GM18511 (cell line): ENCODE data around the gene AUTS2.

Experiments used
- ATAC-seq: cut with Tn5 transposase; IDR thresholded peaks from one replicate; pipeline ENCODE4 v1.9.1; 2021; ENCODE audit warnings: mild to moderate bottlenecking, moderate library complexity; ENCODE audit not compliant: unreplicated experiment

AUTS2 gene

DNA sequence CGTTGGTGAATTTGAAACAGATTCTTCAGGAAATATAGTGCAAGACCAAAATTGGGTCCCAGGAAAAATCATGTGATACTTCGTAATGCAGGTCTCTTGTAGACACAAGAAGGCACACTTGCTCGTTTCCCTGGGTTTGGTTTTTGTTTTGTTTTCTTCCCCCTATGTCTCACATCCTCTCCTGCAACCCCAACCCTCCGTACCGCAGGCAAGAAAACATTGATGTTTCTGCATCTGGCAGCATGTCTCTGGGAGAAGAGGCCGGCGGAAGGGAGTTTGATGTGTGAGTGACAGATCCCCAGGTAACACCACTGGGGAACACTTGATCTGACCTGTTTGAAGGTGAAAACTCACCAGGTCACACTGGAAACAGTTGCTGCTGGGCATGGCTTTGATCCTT, 718.5 kb downstream of the AUTS2 start:
- no peak for ATAC-seq

DNA sequence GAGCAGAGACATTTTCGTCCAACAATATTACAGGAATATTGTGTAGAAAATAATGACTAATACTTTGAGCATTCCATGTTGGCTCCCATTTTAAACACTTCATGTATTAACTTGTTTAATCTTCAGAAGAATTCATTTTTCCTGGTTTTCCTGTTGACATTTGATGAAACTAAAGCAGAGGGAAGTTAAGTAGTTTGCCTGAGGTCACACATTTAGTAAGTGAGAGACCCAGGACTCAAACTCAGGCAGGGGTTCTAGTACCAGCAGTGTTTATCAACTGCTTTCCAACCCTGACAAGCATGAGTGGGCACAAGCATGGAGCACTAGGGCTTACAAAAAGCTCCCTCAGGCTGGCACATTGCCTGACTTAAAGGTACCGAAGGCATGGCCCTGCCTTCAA, 719.1 kb downstream of the AUTS2 start:
- no peak for ATAC-seq

DNA sequence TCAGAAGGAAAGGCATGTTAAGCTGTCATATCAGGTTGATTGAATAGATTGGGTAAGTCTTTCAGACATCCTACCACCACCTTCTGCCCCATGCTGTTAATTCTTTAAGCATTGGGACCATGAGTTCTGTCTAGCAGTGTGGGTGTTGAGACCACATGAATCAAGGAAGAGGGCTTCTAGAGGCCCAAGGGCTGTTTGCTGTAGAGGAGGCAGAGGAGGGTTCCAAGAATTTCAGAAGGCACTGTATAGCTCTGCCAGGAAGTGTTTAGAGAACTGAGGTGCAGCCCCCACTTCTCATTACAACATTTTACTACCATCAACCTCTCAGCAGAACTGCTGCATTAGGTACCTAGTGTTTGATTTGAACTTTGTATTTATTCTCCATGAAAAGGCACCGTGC, 720.2 kb downstream of the AUTS2 start:
- no peak for ATAC-seq

DNA sequence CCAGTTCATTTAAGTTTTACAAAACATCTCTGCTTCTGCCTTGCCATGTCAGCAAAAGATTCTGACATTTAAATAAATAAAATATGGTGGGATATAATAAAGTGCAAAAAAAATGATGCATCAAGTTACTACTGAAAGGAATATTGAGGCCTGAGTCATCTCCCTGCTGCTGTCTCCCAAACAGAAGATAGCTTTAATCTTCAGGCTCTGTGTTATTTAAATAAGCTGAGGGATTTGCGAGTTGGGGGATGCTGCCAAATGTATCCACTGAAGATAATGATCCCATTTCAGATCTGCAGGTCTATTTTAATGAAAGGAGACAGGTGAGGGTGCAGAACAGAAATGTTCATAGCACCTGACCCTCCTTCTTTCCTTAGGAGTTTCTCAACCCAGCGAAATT, 720.8 kb downstream of the AUTS2 start:
- ATAC-seq = no peak

DNA sequence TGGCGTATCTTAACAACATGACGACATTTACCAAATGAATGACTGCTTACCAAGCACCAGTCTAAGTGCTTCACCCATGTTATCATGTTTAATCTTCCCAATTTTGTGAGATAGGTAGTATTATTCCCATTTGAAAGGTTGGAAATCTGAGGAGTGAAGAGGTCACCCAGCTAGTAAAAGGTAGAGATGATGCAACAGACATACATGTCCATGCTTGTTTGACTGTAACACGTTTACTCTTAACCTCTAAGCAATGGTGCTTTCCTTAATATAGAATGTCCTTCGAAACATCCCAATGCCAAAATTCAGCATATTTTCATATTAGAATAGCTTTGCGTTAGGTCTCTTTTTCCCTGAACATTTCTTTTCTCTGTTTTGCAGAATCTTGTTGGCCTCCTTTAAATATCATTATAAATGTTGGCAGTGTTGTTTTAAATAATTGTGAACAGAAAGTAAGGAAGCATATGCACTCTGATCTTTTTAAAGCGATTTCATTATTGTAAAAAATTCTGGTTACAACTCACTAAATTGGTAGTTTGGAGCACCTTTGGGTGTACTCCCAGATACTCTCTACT, 722.8 kb downstream of the AUTS2 start:
- ATAC-seq = no peak

DNA sequence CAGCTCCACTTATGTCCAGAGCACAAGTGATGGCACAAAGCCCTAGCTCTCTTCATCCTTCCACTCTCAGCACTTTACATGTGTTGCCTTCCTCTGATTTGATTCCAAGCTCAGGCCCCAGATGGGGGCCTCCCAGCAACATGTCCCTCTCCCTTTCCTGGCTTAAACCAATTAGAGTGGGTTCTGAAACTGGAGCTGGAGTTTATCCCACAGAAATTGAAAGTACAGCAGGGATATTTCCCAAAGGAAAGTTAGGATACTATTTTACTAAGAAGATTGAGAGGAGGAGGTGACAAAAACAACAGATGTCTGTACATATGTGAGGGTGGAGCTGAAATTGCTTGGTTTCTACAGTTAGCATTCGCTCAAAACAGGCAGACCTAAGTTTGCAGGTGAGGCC, 724.6 kb downstream of the AUTS2 start:
- no peak for ATAC-seq

DNA sequence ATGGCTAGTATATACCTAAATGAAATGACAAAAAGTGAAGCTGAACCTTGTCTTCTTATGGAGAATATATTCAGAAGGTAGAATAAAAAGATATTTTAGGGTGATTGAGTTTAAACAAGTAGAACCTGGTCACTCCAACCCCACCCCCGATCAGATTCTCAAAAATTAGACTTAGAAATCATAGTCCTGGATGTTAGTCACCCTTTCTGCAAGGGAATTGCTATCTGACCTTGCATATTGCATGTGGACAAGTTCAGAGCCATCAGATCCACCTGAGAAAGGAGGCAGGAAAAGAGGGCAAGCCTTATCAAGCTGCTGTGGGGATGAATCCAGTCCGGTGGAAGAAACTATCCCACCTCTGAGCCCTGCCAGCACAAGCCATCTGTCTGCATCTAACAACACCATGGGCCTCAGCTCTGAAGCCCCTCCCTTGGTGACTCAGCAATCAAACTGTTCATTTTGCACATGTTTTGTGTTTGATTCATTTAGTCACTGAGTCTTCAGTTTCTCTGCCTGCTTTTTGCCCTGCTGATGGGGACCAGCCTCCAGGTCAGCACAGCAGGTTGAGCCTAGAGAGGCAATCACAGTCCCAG, 727.3 kb downstream of the AUTS2 start:
- ATAC-seq = no peak

DNA sequence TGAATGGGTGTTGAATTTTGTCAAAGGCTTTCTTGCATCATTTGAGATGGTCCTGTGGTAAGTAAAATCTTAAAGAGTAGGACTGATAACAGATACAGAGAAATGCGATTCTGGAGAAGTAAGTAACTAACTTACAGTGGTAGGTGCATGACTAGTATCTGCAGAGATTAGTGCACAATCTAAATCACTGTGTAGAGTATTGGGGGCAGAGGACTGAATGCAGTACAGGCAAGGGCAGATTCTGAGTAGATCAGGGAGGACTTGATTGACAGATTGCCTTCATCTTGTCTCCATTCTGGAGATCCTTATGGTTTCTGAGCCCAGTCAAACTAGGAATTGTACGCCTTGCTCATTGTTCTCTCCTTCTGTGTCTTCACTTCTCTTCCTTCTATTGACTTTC, 736.0 kb downstream of the AUTS2 start:
- ATAC-seq = no peak

DNA sequence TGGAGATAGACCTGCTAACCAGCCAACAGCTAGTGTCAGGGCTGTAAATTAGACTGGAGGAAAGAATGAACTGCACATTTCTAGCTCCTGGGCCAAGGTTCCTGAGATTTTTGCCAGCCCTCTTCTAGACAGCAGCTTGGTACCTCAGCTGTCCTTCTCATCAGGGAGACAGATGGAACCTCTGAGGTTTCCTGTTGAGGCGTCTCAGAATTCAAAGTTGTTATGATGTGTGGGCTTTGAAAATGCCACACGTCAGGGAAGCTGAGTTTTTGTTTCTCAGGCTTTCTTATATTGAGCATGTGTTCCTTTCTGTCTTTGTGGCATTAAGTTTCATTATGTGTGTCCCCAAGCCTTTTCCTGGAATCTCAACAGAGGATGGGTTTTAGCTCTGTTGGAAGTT, 736.6 kb downstream of the AUTS2 start:
- ATAC-seq = no peak

DNA sequence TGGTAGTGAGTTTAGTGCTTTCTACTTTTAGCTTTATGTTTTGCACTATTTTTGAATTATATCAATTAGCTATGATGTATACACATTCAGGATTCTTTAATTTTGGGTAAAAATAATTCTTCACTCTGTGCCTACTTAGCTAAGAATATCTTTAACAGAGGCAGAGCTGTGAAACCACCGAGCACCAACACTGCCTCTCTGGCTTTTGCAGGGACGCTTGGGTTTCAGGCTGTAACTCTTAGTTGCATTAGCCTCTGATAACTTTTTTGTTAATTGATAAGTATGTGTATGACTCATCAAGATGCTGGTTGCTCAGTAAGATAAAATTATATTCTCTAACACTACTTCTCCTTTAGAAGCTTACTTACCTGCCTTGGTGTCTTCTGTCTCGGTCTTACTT, 738.3 kb downstream of the AUTS2 start:
- no peak for ATAC-seq

DNA sequence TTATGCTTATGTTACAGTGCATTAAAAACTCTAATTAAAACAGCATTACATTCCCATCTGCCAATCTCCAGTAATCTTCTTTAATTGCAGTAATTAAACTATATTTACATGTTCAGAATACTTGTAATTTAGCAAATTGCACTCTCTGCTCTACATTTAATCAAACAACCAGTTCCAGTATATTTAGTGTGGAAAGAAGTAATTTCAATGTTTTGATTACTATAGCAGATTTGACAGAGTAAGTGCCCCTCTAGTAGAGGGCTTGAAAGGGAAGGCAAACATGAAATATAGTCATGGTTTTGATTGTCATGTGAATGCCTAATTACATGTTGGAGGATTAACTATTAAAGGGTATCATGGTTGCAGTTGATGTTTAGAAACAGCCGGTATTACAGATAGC, 739.7 kb downstream of the AUTS2 start:
- no peak for ATAC-seq

DNA sequence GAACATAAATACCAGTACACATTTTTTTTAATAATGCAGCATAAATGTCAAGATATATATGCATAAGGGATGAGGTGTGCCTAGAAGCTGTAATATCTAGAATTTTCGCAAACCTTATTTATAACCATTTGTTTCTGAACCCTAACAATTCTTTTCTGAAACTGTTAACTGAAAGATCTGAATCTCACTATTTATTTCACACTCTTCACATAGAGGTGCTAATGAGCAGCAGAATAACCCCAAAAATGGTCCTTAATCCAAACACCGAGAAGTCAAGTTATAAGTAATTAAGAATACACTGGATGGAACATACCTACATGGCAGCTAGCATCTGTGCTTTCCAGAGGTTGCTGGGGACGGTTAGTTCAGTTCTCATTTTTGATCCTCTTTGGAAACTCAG, 742.0 kb downstream of the AUTS2 start:
- ATAC-seq = no peak

DNA sequence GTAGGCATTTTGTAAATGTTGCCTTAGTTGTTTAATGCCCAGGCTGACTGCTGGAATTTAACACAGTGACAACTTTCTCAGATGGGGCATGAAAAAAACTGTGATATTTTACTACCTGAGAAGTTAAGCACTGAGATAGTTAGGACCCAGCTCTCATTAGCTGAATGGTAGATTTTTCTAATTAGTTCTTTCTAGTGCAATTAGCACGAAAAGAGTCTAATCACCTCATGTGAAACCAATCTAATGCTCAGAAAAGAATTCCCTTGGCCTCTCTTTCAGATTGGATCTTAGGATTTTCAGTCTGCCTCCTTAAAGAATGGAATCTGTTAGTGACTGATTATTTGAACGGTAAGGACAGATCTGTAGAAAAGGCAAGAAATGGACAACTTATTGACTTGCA, 743.2 kb downstream of the AUTS2 start:
- ATAC-seq = no peak

DNA sequence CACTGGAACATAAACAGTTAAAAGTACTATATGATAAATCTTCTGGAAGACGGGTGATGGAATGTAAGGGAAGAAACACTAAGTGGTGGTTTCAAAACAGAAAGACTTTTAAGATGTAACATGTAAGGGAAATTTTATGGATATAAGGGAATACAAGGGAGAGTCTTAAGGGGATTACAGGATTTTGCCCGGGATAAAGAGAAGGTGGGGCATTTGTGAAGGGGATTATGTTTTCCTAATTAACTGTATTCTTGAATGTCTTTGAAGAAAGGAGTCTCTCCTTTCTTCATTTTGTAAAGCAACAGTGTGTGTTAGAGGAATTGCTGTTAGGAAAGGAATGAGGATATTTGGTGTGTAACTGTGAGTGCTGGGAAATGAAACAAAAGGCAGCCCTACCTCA, 745.2 kb downstream of the AUTS2 start:
- no peak for ATAC-seq

DNA sequence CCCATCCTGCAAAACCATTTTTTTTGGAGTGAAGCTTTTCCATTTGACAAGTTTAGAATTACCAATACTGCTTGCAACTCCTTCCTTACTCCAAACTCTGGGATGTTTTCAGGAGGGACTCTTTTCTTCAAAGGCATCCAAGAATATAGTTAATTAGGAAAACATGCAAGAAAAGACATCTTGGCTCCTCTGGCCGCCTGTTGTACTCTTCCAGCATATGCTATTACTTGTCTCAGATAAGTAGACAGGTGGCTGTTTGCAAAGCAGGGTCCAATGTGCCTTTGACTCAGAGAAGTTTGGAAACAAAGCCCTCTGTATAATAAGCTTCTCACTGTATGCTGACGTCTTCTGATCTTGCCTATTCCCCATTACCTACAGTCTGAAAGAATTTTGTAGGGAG, 746.5 kb downstream of the AUTS2 start:
- ATAC-seq = no peak

DNA sequence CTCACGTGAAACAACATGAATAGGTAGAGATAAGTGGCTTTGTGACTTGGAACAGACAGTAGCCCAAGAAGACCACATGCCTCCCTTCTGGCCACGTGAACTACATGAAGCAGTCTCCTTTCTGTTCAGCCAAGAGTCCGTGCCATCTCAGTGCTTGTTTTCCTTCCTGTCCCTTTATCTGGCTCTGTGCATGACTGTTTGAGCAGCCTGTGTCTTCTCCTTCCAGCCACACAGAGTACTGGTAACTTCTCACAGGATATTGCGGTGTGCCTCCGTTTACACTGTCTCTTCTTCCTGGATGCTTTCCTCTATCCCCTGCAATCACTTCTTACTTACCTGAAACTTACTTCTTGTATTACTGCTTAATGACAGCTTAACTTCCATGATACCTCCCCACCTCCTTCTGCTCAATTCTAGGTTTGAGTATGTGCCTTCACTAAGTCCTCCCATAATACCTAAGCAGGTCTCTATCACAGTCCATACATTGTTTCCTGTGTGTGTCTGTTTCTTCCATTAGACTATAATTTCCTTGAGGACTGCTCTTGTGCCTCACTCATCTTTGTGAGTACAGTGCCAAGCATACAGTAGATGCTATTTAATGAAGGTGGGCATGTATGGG, 748.7 kb downstream of the AUTS2 start:
- ATAC-seq = no peak

DNA sequence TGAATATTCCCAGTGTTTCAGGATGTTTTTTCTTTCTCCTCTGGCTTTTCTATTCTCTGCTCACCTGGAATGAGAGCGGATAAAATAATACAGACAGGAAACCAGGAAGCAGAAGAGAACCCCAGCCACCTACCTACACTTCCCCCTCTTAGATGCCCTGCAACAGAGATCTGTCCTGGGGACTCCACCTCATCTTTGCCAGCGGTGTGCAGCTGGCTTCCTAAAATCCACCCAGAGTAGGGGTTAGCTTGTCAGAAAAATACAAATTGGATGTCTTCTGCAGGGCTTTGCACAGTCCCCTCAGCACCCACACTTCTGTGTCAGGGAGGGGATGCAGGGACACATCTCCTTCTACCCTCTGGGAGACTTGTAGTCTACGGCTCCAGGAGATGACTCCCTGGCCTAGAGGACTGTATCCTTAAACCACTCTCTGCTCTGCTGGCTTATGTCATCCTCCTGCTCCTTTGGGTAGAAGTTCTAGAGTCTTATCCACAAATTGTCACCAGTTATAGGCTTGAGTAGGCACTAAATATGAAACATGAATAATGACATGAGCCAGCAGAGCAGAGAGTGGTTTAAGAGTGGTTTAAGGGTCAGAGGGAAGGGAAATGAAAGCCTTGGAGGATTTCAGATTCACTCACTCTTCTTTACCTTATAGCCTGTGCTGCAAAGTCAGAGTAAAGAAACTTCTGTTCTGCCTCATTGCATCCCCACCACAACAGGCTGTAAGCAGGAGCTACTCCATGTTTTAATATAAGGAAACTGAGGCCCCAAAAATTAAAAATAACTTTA, 749.4 kb downstream of the AUTS2 start:
- peak; percentile 98 for ATAC-seq

DNA sequence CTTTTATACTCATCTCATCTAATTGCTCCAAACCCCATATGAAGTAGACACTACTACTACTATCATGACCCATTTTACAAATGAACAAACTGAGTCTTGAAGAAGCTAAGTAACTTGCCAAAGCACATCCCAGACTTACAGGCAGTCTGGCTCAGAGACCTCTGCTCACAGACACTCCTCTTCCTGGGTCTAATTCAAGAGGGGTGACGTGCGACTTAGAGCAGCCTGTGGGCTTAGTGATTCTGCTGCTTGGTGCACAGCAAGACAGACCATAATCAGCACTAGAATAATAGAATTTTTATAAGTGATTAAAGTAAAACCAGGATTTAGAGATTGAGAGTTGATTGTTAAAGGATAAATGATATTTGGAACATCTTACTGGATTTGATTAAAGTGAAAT, 750.8 kb downstream of the AUTS2 start:
- no peak for ATAC-seq

DNA sequence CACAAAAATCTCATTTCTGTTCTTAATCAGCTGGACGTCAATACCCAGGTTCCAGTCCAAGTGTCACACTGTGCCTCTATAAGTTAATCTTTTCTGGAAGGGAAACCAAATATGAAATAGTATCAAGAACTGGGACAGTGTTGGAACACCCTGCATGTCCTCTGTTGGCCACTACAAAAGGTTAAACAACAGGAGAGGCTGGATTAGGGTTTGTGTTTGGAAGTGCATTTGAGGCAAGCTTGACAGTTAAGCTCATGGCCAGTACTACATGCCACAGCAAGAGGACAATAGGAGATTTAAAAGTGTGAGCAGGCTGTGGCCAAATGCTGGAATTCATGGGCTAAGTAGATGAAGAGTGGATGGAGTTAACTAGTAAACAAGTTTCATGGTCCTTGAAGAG, 751.5 kb downstream of the AUTS2 start:
- ATAC-seq = no peak

DNA sequence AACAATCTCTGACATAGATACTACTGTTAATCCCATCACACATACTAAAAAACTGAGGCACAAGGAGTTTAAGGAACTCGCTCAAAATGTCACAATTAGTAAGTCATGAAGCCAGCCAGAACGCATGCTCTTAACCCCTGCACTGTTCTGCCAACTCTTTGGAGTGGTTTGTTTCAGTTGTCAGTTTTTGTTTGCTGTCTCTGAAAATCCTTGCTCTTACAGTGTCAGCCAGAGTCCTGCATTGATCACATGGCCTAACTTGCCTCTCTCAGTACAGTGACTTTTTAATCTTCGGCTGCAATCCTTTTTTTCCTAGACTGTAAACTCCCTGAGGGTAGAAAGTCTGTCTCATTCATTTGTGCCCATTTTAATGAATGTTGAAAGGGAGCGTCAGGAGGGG, 753.8 kb downstream of the AUTS2 start:
- no peak for ATAC-seq

DNA sequence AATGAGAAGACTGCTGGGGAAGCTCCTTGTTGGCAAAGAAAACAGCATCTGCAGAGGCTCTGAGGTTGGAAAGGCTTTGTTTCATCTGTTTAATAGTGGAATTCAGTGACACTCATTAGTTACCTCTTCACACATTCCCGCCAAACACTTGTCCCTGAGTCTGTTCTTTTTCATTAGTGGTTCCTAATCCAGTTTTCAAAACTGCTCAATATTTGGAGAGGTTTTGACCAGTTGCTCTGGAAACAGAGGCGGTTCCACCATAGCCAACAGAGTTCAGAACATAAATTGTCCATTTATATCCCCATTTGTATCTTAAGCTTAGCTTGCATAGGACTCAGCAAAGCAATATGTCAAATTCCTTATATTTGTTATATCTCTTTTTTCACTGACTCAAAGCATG, 754.6 kb downstream of the AUTS2 start:
- ATAC-seq = no peak

DNA sequence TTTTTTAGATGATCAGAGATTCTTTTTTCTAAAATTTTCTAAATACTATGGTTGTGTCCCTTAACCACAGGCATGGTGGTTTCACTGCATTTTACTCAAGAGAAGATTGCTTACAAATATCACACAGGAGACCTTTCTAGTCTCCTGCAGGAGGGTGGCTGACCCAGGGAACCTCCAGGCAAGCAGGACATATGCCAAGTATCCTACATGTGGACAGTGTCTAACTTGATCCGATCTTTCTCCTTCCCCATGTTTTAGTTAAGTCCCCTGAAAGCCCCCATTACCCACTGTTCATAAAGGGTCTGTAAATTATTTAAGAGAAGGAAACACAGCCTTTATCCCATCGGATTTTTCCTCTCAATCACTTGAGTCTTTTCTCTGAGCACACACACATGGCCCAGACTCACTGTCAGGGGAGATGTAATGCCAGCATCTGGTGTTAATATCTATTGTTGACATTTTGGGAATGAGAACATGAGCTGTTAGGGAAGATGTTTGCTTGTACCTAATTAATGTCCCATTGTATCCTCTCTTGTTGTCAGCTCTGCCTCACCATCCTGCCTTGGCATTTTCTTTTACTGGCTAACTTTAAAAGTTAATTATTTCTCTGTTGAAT, 755.2 kb downstream of the AUTS2 start:
- no peak for ATAC-seq
